Panc1 (cell line): ENCODE results near the gene SDR9C7.

Source experiments
- CTCF ChIP-seq: fragments of 450-650 bp; IDR thresholded peaks from 2 replicates; pipeline ENCODE4 v1.5.1; 2017; ENCODE audit warnings: mild to moderate bottlenecking
- POLR2AphosphoS5 ChIP-seq: IDR thresholded peaks from 2 replicates; pipeline ENCODE4 v1.6.1; 2012; ENCODE audit warnings: mild to moderate bottlenecking, low read depth, low read length, moderate library complexity
- SIN3A ChIP-seq: IDR thresholded peaks from 2 replicates; pipeline ENCODE4 v1.6.1; 2012; ENCODE audit warnings: low read depth, mild to moderate bottlenecking, low read length, moderate library complexity, borderline replicate concordance; ENCODE audit not compliant: insufficient read depth

- no peak for TF ChIP-seq CTCF
- TF ChIP-seq POLR2AphosphoS5: no peak
- no peak for TF ChIP-seq SIN3A
Observed at GRCh38 chr12:56927281-56927680, 6.9 kb downstream of the SDR9C7 start.
